ENCODE measurements around the gene ZNF500.

DNA sequence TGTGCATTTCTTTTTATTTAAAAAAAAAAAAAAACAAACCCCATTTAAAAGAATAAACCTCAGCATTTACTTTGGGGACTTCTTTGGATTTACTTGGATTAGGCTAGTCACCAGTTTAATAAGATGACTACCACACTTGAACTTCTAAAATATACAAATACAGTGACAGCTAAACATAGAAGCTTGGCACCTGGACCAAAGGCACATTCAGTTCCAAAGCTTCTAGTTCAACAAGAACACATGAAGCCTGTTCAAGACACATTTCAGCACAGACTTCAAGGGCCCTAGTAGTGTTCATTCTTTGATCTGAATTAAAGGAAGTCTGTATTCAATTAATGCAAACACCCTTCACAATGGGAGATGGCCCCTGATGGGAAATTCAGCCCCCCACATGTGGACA is 47.1 kb upstream of the ZNF500 start:
- TF ChIP-seq CHD2 (IDR thresholded peaks at IDR 0.05; ENCODE audit: low read length, partially characterized antibody) (no peak), MXI1 (IDR thresholded peaks at IDR 0.05; ENCODE audit: low read depth, low read length) (no peak), YY1 (IDR thresholded peaks at IDR 0.05; ENCODE audit: low read depth) (no peak), RFX5 (IDR thresholded peaks at IDR 0.05; ENCODE audit: low read length) (no peak), SIN3A (IDR thresholded peaks at IDR 0.05; ENCODE audit: borderline replicate concordance, low read depth, low read length) (no peak), NRF1 (IDR thresholded peaks at IDR 0.05; ENCODE audit: low read depth, low read length) (no peak), EZH2phosphoT487 (IDR thresholded peaks at IDR 0.05; ENCODE audit: borderline replicate concordance, low read depth) (no peak), POLR2AphosphoS5 (IDR thresholded peaks at IDR 0.05; ENCODE audit: low read depth, low read length) (no peak), RAD21 (IDR thresholded peaks at IDR 0.05; ENCODE audit: low read length) (no peak), TAF1 (IDR thresholded peaks at IDR 0.05; ENCODE audit: borderline replicate concordance, low read depth, low read length) (no peak)
- TF ChIP-seq, protein P1, sequence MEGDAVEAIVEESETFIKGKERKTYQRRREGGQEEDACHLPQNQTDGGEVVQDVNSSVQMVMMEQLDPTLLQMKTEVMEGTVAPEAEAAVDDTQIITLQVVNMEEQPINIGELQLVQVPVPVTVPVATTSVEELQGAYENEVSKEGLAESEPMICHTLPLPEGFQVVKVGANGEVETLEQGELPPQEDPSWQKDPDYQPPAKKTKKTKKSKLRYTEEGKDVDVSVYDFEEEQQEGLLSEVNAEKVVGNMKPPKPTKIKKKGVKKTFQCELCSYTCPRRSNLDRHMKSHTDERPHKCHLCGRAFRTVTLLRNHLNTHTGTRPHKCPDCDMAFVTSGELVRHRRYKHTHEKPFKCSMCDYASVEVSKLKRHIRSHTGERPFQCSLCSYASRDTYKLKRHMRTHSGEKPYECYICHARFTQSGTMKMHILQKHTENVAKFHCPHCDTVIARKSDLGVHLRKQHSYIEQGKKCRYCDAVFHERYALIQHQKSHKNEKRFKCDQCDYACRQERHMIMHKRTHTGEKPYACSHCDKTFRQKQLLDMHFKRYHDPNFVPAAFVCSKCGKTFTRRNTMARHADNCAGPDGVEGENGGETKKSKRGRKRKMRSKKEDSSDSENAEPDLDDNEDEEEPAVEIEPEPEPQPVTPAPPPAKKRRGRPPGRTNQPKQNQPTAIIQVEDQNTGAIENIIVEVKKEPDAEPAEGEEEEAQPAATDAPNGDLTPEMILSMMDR (IDR thresholded peaks at IDR 0.05): no peak
- TF ChIP-seq, protein P2, sequence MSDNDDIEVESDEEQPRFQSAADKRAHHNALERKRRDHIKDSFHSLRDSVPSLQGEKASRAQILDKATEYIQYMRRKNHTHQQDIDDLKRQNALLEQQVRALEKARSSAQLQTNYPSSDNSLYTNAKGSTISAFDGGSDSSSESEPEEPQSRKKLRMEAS (IDR thresholded peaks at IDR 0.05; ENCODE audit: low read depth): no peak
- TF ChIP-seq, protein P3, sequence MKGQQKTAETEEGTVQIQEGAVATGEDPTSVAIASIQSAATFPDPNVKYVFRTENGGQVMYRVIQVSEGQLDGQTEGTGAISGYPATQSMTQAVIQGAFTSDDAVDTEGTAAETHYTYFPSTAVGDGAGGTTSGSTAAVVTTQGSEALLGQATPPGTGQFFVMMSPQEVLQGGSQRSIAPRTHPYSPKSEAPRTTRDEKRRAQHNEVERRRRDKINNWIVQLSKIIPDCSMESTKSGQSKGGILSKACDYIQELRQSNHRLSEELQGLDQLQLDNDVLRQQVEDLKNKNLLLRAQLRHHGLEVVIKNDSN (IDR thresholded peaks at IDR 0.05; ENCODE audit: borderline replicate concordance, low read depth): no peak

All from SK-N-SH (cell line).